ENCODE data around the gene WASF1. TPM values are rescaled to one million over a fixed set of nuclear protein-coding genes. Genes with fewer than 3 reads are reported as not detected.
A peak's percentile ranks its signal among the peaks of the same experiment; 100 is the strongest.

Gene WASF1
- 10 to 100 TPM; 10.7 to 20.9 (median 16.3) TPM for total RNA-seq

- H3K27ac ChIP-seq = peak within 1 kb of the TSS; percentile 80 to 92 (median 90)
- DNase-seq = peak; percentile 77
- TF ChIP-seq CTCF (IDR thresholded peaks at IDR 0.05) = peak in 1 of 6 experiments; percentile 15
- peak in 1 of 4 donors; percentile 39 for TF ChIP-seq POLR2A (IDR thresholded peaks at IDR 0.05)
- WGBS, 2 donors = 0 to 1% methylated on average over 9 to 18 of the region's 62 CpGs
- intact Hi-C loops (cut with DNase I) = loop anchor here (10.0 kb wide), 1 partner anchor 215 kb away; no protein-coding TSS in a partner anchor
- no peaks in the 10 kb centered on the region for H3K36me3 ChIP-seq
- no peaks in the 10 kb centered on the region for H3K27me3 ChIP-seq
- H3K9me3 ChIP-seq = no peaks in the 10 kb centered on the region
- H3K4me3 ChIP-seq = peak within 1 kb of the TSS; percentile 72 to 84 (median 82)
- peaks cover 24 to 53% (median 27%) of the 10 kb centered on the region in 3 donors for H3K4me1 ChIP-seq
Observed at GRCh38 chr6:110179406-110180227, at the start of gene WASF1. WASF1 (minus strand) TSS chr6:110179670; CDS start chr6:110127601, 52,069 bp downstream.

GRCh38 chr6:110226261-110226660 is 46.8 kb upstream of the WASF1 start:
- intact Hi-C loops (cut with DNase I) = no loop called here
- DNase-seq = no peak
- no peak overlapping the region for H3K27ac ChIP-seq
- TF ChIP-seq POLR2A (IDR thresholded peaks at IDR 0.05) (no peak), CTCF (IDR thresholded peaks at IDR 0.05) (no peak)
- no peaks in the 10 kb centered on the region for H3K9me3 ChIP-seq
- WGBS, 2 donors = 88 to 95% methylated on average over 1 of the region's 1 CpG
- no peak overlapping the region for H3K4me3 ChIP-seq
- no peaks in the 10 kb centered on the region for H3K4me1 ChIP-seq
- no peaks in the 10 kb centered on the region for H3K27me3 ChIP-seq
- H3K36me3 ChIP-seq = peaks cover 0 to 90% (median 0%) of the 10 kb centered on the region in 3 donors

- peaks cover 0 to 96% (median under 1%) of the 10 kb centered on the region in 3 donors for H3K36me3 ChIP-seq
- TF ChIP-seq CTCF (IDR thresholded peaks at IDR 0.05) (no peak), POLR2A (IDR thresholded peaks at IDR 0.05) (no peak)
- H3K27ac ChIP-seq = no peak overlapping the region
- H3K4me1 ChIP-seq = no peaks in the 10 kb centered on the region
- DNase-seq = no peak
- intact Hi-C loops (cut with DNase I) = no loop called here
- H3K9me3 ChIP-seq = no peaks in the 10 kb centered on the region
- no peak overlapping the region for H3K4me3 ChIP-seq
- H3K27me3 ChIP-seq = no peaks in the 10 kb centered on the region
Observed at GRCh38 chr6:110221738-110222137, 42.3 kb upstream of the WASF1 start.

GRCh38 chr6:110217266-110217665 is 37.8 kb upstream of the WASF1 start:
- H3K27ac ChIP-seq = no peak overlapping the region
- TF ChIP-seq CTCF (IDR thresholded peaks at IDR 0.05) = no peak
- no peak for TF ChIP-seq POLR2A (IDR thresholded peaks at IDR 0.05)
- H3K9me3 ChIP-seq = no peaks in the 10 kb centered on the region
- DNase-seq = no peak
- H3K4me3 ChIP-seq = no peak overlapping the region
- 75 to 81% methylated on average over 2 of the region's 2 CpGs for WGBS, 2 donors
- peaks cover 0 to 100% (median 8%) of the 10 kb centered on the region in 3 donors for H3K36me3 ChIP-seq
- no peaks in the 10 kb centered on the region for H3K4me1 ChIP-seq
- no peaks in the 10 kb centered on the region for H3K27me3 ChIP-seq
- intact Hi-C loops (cut with DNase I) = no loop called here

- H3K27me3 ChIP-seq = no peaks in the 10 kb centered on the region
- peaks cover 0 to 100% (median 11%) of the 10 kb centered on the region in 3 donors for H3K36me3 ChIP-seq
- H3K9me3 ChIP-seq = no peaks in the 10 kb centered on the region
- no peaks in the 10 kb centered on the region for H3K4me1 ChIP-seq
- intact Hi-C loops (cut with DNase I) = no loop called here
- WGBS, 2 donors = 90 to 91% methylated on average over 5 of the region's 5 CpGs
- TF ChIP-seq POLR2A (IDR thresholded peaks at IDR 0.05) = no peak
- no peak for TF ChIP-seq CTCF (IDR thresholded peaks at IDR 0.05)
- H3K27ac ChIP-seq = no peak overlapping the region
- H3K4me3 ChIP-seq = no peak overlapping the region
- DNase-seq = no peak
Observed at GRCh38 chr6:110216140-110216539, 36.7 kb upstream of the WASF1 start.

All from esophagus squamous epithelium (tissue), 5 donors.